ENCODE measurements around the gene BUB1B.

DNA sequence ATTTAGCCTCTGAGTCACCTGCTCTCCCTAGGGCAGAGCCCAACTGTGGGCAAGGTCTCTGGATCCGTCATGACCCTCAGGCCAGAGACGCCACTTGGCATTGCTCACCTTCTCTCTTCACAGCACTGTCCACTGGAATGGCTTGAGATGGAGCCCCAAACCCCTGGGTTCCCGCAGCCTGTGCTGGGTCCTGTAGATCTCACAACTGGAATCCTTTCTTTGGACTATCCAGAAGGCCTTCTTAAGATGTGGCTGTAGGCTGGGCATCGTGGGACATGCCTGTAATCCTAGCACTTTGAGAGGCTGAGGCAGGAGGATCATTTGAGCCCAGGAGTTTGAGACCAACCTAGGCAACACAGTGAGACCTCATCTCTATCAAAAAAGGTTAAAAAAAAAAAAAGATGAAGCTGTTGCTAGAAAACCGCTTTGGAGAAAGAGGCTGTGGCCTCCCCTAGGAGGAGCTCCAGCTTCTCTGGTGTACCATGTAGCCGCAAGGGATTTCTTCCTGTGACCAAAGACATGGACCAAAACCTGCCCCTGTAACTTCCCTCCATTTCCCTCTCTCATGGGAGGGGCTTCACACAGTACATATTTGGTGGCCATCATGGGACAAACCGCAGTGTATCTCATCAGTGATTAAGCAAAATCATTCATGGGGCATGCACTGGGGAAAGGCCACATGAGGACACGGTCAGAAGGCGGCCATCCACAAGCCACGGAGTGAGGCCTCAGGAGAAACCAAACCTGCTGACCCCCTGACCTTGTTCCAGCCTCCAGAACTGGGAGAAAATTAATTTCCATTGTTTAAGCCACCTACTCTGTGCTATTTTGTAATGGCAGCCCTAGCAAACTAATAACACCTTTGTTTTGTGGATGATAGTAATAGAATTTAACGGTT is 23.3 kb upstream of the BUB1B start:
- TF ChIP-seq, protein P1, sequence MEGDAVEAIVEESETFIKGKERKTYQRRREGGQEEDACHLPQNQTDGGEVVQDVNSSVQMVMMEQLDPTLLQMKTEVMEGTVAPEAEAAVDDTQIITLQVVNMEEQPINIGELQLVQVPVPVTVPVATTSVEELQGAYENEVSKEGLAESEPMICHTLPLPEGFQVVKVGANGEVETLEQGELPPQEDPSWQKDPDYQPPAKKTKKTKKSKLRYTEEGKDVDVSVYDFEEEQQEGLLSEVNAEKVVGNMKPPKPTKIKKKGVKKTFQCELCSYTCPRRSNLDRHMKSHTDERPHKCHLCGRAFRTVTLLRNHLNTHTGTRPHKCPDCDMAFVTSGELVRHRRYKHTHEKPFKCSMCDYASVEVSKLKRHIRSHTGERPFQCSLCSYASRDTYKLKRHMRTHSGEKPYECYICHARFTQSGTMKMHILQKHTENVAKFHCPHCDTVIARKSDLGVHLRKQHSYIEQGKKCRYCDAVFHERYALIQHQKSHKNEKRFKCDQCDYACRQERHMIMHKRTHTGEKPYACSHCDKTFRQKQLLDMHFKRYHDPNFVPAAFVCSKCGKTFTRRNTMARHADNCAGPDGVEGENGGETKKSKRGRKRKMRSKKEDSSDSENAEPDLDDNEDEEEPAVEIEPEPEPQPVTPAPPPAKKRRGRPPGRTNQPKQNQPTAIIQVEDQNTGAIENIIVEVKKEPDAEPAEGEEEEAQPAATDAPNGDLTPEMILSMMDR (IDR thresholded peaks at IDR 0.05) = no peak
- TF ChIP-seq POLR2AphosphoS5 (IDR thresholded peaks at IDR 0.05; ENCODE audit: low read depth, low read length) = no peak

Measured in Panc1 (cell line).